Choroid plexus epithelial cell (primary cell): ENCODE measurements around the gene USP12.

Source experiments
- DNase-seq: peaks from one replicate; pipeline ENCODE4 v3.0.0-alpha.2; 2010; ENCODE audit warnings: low read depth
- H3K4me3 ChIP-seq: 2 replicates; pipeline ENCODE4 v1.5.1; 2011; ENCODE audit warnings: low read depth, mild to moderate bottlenecking, control low read depth, low read length, moderate library complexity
- CTCF ChIP-seq: conservative IDR thresholded peaks from 2 replicates; pipeline ENCODE4 v1.5.1; 2011; ENCODE audit warnings: low read depth, mild to moderate bottlenecking, control low read depth, inconsistent platforms, low read length, moderate library complexity

USP12 gene

DNA sequence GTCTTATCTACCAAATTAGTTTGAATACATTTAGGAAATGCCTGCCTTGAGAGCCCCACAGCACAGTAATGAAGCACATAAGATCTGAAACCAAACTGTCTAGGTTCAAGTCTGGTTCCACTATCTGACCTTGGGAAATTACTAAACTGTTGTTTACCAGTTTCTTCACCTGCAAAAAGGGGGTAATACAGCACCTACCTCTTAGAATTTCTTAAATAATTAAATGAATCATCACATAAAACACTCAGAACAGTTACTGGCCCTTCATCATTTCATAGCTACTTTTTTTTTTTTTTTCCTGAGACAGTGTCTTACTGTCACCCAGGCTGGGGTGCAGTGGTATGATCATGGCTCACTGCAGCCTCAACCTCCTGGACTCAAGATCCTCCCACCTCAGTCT, 59.6 kb downstream of the USP12 start:
- no peak for TF ChIP-seq CTCF
- H3K4me3 ChIP-seq, result no peak overlapping the region
- DNase-seq, result no peak

DNA sequence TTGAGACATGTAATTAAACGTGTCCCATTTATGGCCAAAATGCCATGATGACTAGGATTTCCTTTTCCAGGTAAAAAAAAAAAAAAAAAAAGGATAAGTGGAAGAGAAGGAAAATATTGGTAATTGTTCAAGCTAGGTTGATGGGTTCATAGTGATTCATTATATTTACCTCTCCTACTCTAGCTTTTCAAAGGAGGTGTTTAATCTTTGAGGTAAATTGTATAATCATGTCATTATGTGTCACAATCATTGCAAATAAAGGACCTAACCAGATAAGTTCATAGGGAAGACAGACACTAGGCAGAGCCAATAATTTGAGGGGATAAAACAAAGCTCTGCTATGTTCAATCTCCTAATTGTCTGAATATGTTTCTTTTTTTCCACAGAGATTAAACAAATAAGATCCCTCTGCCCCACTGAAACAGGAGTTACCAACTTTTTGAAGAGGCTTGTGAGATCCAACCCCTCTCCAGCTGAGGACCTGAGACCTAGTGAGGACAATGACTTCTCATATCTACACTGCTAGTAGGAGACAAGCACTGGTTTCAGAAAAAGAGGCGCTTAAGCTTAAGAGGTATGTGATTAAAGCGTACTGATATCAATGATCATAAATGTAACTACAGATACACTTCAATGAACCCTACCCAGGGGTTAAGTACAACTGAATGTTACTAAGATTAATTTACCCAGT, 61.4 kb downstream of the USP12 start:
- no peak for TF ChIP-seq CTCF
- DNase-seq, result no peak
- no peak overlapping the region for H3K4me3 ChIP-seq

DNA sequence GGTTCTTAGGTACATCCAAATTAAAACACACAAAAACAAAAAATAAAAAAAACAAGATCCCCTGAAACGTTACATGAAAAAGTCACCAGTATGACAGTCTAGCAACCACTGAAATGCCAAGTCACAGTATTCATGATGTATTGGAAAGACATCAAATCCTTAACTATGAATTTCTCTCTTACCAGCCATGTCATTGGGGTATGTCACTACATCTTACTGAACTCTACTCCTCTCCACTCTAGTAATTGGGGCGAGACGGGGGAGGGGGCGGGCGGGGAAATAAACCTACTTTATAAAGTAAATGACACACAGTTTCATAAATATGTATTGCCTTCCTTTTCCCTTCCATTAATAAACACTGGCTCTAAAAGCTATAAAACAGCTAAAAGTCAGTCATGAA, 65.5 kb downstream of the USP12 start:
- no peak for TF ChIP-seq CTCF
- no peak for DNase-seq
- no peak overlapping the region for H3K4me3 ChIP-seq

DNA sequence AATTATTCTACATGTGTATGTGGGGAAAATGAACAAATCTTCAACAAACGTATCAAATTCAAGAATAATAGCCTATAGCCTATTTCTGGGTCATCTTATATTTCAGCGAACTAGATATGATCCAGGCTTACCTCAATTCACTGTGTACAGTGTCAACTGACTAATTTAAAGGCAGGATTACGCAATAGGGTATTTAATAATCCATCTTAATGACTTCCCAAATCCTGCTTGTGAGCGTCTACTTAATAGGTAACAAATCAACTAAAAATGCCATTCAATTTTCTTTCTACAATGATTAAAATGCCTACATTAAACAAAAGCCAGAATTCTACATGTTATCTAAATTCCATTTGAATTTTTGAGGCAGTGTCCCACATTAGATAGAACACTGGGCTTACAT, 67.0 kb downstream of the USP12 start:
- H3K4me3 ChIP-seq, result no peak overlapping the region
- DNase-seq, result no peak
- no peak for TF ChIP-seq CTCF

DNA sequence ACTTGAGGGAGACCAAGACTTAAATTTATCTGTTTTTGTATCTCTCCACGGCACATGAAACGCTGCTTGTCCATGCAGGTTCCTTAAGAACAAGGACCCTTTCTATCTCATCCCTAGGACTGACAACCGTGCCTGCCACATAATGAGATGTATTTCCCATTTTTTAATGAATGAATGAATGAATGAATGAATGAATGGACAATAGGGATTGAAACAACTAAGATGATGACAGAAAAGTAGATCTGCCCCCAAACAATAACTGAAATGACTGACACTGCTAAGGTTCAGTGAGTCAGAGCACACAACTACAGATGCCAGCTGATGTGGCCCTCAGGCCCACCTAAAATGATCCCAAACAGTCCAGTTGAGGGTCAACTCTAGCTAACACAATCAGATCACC, 69.8 kb downstream of the USP12 start:
- TF ChIP-seq CTCF, result no peak
- no peak overlapping the region for H3K4me3 ChIP-seq
- DNase-seq, result no peak

DNA sequence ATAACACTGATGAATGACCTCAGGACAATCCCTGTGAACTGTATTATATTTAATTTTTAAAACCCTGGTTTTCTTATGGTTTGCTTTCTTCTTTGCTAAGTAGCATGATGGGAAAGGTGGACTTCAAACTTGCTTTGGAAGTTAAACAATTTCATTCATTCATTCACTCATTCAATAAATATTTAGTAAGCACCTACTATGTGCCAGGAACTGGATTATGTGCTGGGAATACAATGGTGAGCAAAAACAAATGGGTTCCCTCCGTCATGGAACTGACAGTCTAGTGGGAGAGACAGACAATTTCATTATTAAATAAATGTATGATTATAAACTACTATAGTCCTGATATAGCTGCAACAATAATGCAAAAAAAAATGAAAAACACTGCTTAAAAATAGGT, 70.3 kb downstream of the USP12 start:
- no peak for DNase-seq
- no peak for TF ChIP-seq CTCF
- no peak overlapping the region for H3K4me3 ChIP-seq

DNA sequence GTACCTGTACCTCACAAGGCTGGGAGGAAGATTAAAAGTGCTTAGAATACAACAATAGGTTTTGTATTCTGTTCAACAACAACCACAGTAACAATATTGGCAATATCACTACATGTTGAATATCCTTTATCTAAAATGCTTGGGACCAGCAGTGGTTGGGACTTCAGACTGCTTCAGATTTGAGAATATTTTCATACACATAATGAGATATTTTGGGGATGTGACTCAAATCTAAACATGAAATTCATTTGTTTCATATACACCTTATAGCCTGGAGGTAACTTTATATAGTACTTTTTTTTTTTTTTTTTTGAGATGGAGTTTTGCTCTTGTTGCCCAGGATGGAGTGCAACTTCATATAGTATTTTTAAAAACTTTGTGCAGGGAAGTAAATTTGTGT, 73.9 kb downstream of the USP12 start:
- no peak for TF ChIP-seq CTCF
- no peak for DNase-seq
- H3K4me3 ChIP-seq, result no peak overlapping the region
